HEK293 (cell line): ENCODE results near the gene PPFIA4.
A peak's percentile ranks its signal among the peaks of the same experiment; 100 is the strongest.

Experiments
- CTCF ChIA-PET: fragments of 350-600 bp; formaldehyde crosslinking; extraction: SDS; loops from one replicate; lab custom pipeline; 2021; ENCODE audit warnings: antibody characterized with exemption; lab: Yijun Ruan, JAX
- POLR2A ChIA-PET: fragments of 300-600 bp; formaldehyde crosslinking; extraction: SDS; loops from one replicate; lab custom pipeline; 2020; ENCODE audit warnings: antibody characterized with exemption, inconsistent platforms; lab: Yijun Ruan, JAX
- H3K27ac ChIP-seq: fragments of 200-500 bp; sonication (Bioruptor generic); 2 replicates; pipeline ENCODE4 v1.5.1; 2014; ENCODE audit warnings: low read depth, low read length, control low read depth, inconsistent platforms; ENCODE audit errors: extremely low read depth
- H3K36me3 ChIP-seq, 2 experiments: fragments of 200-500 bp in 1 of 2; sonication (Bioruptor generic) in 1 of 2; 1 replicate in 1 of 2; 2 replicates in 1 of 2; pipeline ENCODE4 v1.5.1; 2014 to 2017; ENCODE audit warnings: inconsistent platforms in 2 of 2, low read length in 2 of 2; ENCODE audit not compliant: control insufficient read depth in 2 of 2, insufficient read depth in 1 of 2
- H3K4me1 ChIP-seq: fragments of 200-500 bp; sonication (Bioruptor generic); 2 replicates; pipeline ENCODE4 v1.5.1; 2014; ENCODE audit warnings: mild to moderate bottlenecking, low read length, inconsistent platforms; ENCODE audit not compliant: control insufficient read depth, insufficient read depth
- H3K4me3 ChIP-seq: 2 replicates; pipeline ENCODE4 v1.5.1; 2011; ENCODE audit warnings: low read depth, mild to moderate bottlenecking, control low read depth, low read length, moderate library complexity
- H3K9me3 ChIP-seq: fragments of 200-500 bp; sonication (Bioruptor generic); 2 replicates; pipeline ENCODE4 v1.5.1; 2014; ENCODE audit warnings: low read depth, low read length, inconsistent platforms; ENCODE audit not compliant: control insufficient read depth, insufficient read depth
- EGR2 ChIP-seq: fragments of 450-650 bp; formaldehyde crosslinking; IDR thresholded peaks from 2 replicates; pipeline ENCODE4 v1.5.1; 2016; ENCODE audit warnings: low read depth, missing biosample characterization, missing genetic modification characterization
- MEIS1 ChIP-seq: sonication (generic); formaldehyde crosslinking; IDR thresholded peaks from 2 replicates; pipeline ENCODE4 v1.8.1; 2022; ENCODE audit warnings: missing genetic modification reagents, mild to moderate bottlenecking, borderline replicate concordance
- MZF1 ChIP-seq: fragments of 450-650 bp; formaldehyde crosslinking; IDR thresholded peaks from 2 replicates; pipeline ENCODE4 v1.5.1; 2017; ENCODE audit warnings: missing biosample characterization, missing genetic modification characterization, borderline replicate concordance
- ZFHX2 ChIP-seq: fragments of 450-650 bp; formaldehyde crosslinking; conservative IDR thresholded peaks from 2 replicates; pipeline ENCODE4 v1.5.1; 2016; ENCODE audit warnings: missing biosample characterization, missing genetic modification characterization
- ZIC2 ChIP-seq: fragments of 450-650 bp; formaldehyde crosslinking; IDR thresholded peaks from 2 replicates; pipeline ENCODE4 v1.5.1; 2016; ENCODE audit warnings: missing biosample characterization, missing genetic modification characterization
- ZNF19 ChIP-seq: fragments of 450-650 bp; formaldehyde crosslinking; IDR thresholded peaks from 2 replicates; pipeline ENCODE4; 2016; ENCODE audit warnings: missing biosample characterization, missing genetic modification characterization, low read depth
- ZNF416 ChIP-seq: fragments of 450-650 bp; formaldehyde crosslinking; IDR thresholded peaks from 2 replicates; pipeline ENCODE4 v1.5.1; 2016; ENCODE audit warnings: missing biosample characterization, missing genetic modification characterization
- ZNF548 ChIP-seq: fragments of 450-650 bp; formaldehyde crosslinking; IDR thresholded peaks from 2 replicates; pipeline ENCODE4 v1.5.1; 2016; ENCODE audit warnings: missing biosample characterization, missing genetic modification characterization
- ZNF558 ChIP-seq: fragments of 450-650 bp; formaldehyde crosslinking; IDR thresholded peaks from 2 replicates; pipeline ENCODE4 v1.5.1; 2016; ENCODE audit warnings: missing biosample characterization, missing genetic modification characterization
- ZNF776 ChIP-seq: fragments of 450-650 bp; formaldehyde crosslinking; IDR thresholded peaks from 2 replicates; pipeline ENCODE4 v1.5.0; 2017; ENCODE audit warnings: missing biosample characterization, missing genetic modification characterization, borderline replicate concordance
- ZNF792 ChIP-seq: fragments of 450-650 bp; formaldehyde crosslinking; IDR thresholded peaks from 2 replicates; pipeline ENCODE4 v1.5.1; 2016; ENCODE audit warnings: missing biosample characterization, missing genetic modification characterization
- ZNF837 ChIP-seq: fragments of 450-650 bp; formaldehyde crosslinking; IDR thresholded peaks from 2 replicates; pipeline ENCODE4 v1.5.1; 2016; ENCODE audit warnings: missing biosample characterization, missing genetic modification characterization
- ZSCAN30 ChIP-seq: fragments of 450-650 bp; IDR thresholded peaks from 2 replicates; pipeline ENCODE4 v1.5.1; 2018; ENCODE audit warnings: missing biosample characterization, mild to moderate bottlenecking, missing genetic modification characterization, moderate library complexity
- TF ChIP-seq, protein P1 (sequence below): fragments of 450-650 bp; formaldehyde crosslinking; IDR thresholded peaks from 2 replicates; pipeline ENCODE4 v1.5.1; 2017; ENCODE audit warnings: missing biosample characterization, missing genetic modification characterization
- TF ChIP-seq, protein P2 (sequence below): fragments of 450-650 bp; IDR thresholded peaks from 2 replicates; pipeline ENCODE4 v1.5.1; 2018; ENCODE audit warnings: missing biosample characterization, mild to moderate bottlenecking, missing genetic modification characterization
- TF ChIP-seq, protein P3 (sequence below): fragments of 450-650 bp; formaldehyde crosslinking; IDR thresholded peaks from 2 replicates; pipeline ENCODE4 v1.5.1; 2016; ENCODE audit warnings: missing biosample characterization, missing genetic modification characterization
- TF ChIP-seq, protein P4 (sequence below): fragments of 450-650 bp; formaldehyde crosslinking; IDR thresholded peaks from 2 replicates; pipeline ENCODE4 v1.5.1; 2016; ENCODE audit warnings: missing biosample characterization, missing genetic modification characterization
- TF ChIP-seq, protein P5 (sequence below): fragments of 450-650 bp; formaldehyde crosslinking; IDR thresholded peaks from 2 replicates; pipeline ENCODE4 v1.5.1; 2017; ENCODE audit warnings: missing biosample characterization, missing genetic modification characterization
- TF ChIP-seq, protein P6 (sequence below): fragments of 450-650 bp; formaldehyde crosslinking; IDR thresholded peaks from 2 replicates; pipeline ENCODE4; 2016; ENCODE audit warnings: missing biosample characterization, missing genetic modification characterization

Gene PPFIA4

DNA sequence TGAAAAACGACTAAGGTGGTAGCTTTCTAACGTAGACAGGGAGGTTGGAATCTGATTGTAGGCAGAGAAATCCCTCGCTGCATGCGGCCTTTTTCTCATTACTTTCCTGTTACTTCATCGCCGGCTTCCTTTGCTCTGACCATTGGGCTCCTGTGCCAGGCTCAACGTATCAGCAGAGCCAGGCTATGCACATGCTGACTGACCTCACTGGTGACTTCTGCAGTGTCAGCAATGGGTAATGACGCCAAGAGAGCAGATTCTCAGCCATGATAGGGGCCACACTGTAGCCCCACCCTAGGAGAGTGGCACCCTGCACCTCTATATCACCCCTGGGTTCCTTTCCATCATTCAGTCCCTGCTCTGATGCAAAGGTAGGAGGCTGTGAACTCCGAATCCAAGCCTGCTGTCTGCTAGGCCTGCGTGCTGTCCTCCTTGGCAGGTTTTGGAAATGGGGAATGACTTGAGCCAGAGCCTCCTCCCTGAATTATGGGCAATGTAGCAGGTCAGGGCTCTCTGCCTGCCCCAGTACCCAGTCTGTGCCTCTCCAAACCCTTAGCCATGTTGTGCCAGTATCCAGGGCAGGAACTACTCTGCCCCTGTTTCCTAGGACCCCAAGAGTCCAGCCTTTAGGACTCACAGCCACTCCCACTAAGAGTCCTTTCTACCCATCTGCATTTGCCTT is 11.4 kb downstream of the PPFIA4 start (continued):
- TF ChIP-seq, protein P1, sequence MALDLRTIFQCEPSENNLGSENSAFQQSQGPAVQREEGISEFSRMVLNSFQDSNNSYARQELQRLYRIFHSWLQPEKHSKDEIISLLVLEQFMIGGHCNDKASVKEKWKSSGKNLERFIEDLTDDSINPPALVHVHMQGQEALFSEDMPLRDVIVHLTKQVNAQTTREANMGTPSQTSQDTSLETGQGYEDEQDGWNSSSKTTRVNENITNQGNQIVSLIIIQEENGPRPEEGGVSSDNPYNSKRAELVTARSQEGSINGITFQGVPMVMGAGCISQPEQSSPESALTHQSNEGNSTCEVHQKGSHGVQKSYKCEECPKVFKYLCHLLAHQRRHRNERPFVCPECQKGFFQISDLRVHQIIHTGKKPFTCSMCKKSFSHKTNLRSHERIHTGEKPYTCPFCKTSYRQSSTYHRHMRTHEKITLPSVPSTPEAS (tag by site-specific recombination): no peak
- TF ChIP-seq, protein P2, sequence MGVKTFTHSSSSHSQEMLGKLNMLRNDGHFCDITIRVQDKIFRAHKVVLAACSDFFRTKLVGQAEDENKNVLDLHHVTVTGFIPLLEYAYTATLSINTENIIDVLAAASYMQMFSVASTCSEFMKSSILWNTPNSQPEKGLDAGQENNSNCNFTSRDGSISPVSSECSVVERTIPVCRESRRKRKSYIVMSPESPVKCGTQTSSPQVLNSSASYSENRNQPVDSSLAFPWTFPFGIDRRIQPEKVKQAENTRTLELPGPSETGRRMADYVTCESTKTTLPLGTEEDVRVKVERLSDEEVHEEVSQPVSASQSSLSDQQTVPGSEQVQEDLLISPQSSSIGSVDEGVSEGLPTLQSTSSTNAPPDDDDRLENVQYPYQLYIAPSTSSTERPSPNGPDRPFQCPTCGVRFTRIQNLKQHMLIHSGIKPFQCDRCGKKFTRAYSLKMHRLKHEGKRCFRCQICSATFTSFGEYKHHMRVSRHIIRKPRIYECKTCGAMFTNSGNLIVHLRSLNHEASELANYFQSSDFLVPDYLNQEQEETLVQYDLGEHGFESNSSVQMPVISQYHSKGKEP: no peak
- TF ChIP-seq ZNF792 (tag by site-specific recombination) (no peak), ZNF776 (no peak), MZF1 (tag by site-specific recombination) (no peak), ZNF416 (tag by site-specific recombination) (no peak)
- TF ChIP-seq, protein P3, sequence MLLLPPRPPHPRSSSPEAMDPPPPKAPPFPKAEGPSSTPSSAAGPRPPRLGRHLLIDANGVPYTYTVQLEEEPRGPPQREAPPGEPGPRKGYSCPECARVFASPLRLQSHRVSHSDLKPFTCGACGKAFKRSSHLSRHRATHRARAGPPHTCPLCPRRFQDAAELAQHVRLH (tag by site-specific recombination): no peak
- TF ChIP-seq, protein P4, sequence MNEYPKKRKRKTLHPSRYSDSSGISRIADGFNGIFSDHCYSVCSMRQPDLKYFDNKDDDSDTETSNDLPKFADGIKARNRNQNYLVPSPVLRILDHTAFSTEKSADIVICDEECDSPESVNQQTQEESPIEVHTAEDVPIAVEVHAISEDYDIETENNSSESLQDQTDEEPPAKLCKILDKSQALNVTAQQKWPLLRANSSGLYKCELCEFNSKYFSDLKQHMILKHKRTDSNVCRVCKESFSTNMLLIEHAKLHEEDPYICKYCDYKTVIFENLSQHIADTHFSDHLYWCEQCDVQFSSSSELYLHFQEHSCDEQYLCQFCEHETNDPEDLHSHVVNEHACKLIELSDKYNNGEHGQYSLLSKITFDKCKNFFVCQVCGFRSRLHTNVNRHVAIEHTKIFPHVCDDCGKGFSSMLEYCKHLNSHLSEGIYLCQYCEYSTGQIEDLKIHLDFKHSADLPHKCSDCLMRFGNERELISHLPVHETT (tag by site-specific recombination): no peak

DNA sequence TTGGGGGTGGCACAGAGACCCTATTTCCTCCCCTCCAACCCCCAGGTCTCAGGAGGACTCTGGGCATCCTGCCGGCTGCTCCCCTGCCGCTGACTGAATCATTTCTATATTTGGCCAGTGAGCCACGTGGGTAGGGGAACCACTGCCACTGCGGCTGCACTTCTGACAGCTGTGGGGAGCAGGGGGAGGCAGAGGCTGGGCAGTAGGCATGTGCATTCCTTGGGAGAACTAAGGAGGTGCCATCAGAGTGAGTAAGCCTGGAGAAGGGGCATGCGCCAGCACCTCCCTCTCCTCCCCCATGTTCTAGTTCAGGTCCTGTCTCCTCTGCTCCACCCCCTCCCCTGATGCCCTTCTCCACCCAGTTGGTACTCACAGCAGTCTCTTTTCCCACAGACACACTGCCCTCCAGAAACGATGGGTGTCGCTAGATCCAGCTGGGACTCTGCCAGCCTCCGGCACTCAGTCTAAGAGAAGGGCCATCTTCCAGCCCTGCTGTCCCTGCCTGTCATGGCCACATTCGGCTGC is 12.0 kb downstream of the PPFIA4 start:
- ChIA-PET CTCF (interaction anchor here (0.6 to 23.3 kb wide), 17 partner anchors 9 to 302 kb away, joined by 4 to 526 read pairs (median 12); partner anchors contain the start of genes ADORA1 and PPFIA4), POLR2A (no interaction called here)
- Histone ChIP-seq H3K4me3 (no peak overlapping the region), H3K27ac (no peak overlapping the region), H3K4me1 (no peaks in the 10 kb centered on the region; the same call in 1 of the 2 replicates), H3K9me3 (no peaks in the 10 kb centered on the region), H3K36me3 (no peaks in the 10 kb centered on the region)
- TF ChIP-seq ZFHX2 (tag by site-specific recombination): peak; percentile 79
- peak; percentile 66; the same call in 1 of the 2 replicates for TF ChIP-seq EGR2 (tag by site-specific recombination)
- TF ChIP-seq ZNF548 (tag by site-specific recombination): no peak
- TF ChIP-seq ZIC2 (tag by site-specific recombination): 0 out of 2 replicates have a peak, but pooled peaks have one; percentile 38
- no peak for TF ChIP-seq ZSCAN30 (tag by site-specific recombination)
- TF ChIP-seq, protein P5, sequence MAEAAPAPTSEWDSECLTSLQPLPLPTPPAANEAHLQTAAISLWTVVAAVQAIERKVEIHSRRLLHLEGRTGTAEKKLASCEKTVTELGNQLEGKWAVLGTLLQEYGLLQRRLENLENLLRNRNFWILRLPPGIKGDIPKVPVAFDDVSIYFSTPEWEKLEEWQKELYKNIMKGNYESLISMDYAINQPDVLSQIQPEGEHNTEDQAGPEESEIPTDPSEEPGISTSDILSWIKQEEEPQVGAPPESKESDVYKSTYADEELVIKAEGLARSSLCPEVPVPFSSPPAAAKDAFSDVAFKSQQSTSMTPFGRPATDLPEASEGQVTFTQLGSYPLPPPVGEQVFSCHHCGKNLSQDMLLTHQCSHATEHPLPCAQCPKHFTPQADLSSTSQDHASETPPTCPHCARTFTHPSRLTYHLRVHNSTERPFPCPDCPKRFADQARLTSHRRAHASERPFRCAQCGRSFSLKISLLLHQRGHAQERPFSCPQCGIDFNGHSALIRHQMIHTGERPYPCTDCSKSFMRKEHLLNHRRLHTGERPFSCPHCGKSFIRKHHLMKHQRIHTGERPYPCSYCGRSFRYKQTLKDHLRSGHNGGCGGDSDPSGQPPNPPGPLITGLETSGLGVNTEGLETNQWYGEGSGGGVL: peak; percentile 70
- TF ChIP-seq ZNF837 (tag by site-specific recombination): no peak
- no peak for TF ChIP-seq MEIS1
- no peak for TF ChIP-seq ZNF19 (tag by site-specific recombination)
- no peak for TF ChIP-seq ZNF558 (tag by site-specific recombination)
- TF ChIP-seq, protein P6, sequence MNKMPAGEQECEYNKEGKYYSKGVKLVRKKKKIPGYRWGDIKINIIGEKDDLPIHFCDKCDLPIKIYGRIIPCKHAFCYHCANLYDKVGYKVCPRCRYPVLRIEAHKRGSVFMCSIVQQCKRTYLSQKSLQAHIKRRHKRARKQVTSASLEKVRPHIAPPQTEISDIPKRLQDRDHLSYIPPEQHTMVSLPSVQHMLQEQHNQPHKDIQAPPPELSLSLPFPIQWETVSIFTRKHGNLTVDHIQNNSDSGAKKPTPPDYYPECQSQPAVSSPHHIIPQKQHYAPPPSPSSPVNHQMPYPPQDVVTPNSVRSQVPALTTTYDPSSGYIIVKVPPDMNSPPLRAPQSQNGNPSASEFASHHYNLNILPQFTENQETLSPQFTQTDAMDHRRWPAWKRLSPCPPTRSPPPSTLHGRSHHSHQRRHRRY: no peak
